A549 (cell line): Measurements from ENCODE around the gene TRAM1L1. TPM values are rescaled to one million over a fixed set of nuclear protein-coding genes. Genes with fewer than 3 reads are reported as not detected.

Experiments
- ATAC-seq, 2 experiments: fragments of 200-7000 bp in 1 of 2; fragments of >200 bp in 1 of 2; cut with Nextera tagmentation in 1 of 2; cut with Tn5 transposase in 1 of 2; 3 replicates each; pipeline versions ENCODE4 v1.8.0 to v1.9.1; 2018 to 2020; ENCODE audit warnings: mild to moderate bottlenecking in 1 of 2, moderate library complexity in 1 of 2
- CTCF ChIA-PET: fragments of 300-600 bp; sonication (Branson Sonifier 250); formaldehyde crosslinking; extraction: SDS; loops from one replicate; lab custom pipeline; 2021; ENCODE audit warnings: antibody characterized with exemption, inconsistent platforms; lab: Yijun Ruan, JAX
- POLR2A ChIA-PET: fragments of 350-600 bp; formaldehyde crosslinking; extraction: SDS; loops from one replicate; lab custom pipeline; 2021; ENCODE audit warnings: antibody characterized with exemption, inconsistent platforms; lab: Yijun Ruan, JAX
- DNase-seq, 2 experiments: peaks; one replicate each; pipeline versions ENCODE4 v3.0.0 to v3.0.0-alpha.2; 2011 to 2016; ENCODE audit warnings: low read depth in 1 of 2, low spot score in 1 of 2
- FAIRE-seq: peaks from 2 replicates; lab custom pipeline; 2011; peaks lifted over from hg19 to GRCh38; lab: Jason Lieb, UNC
- H3K27ac ChIP-seq, 2 experiments: fragments of >200 bp; sonication (Bioruptor Twin); formaldehyde crosslinking; 3 replicates each; pipeline ENCODE4 v1.5.1; 2016 to 2017
- H3K4me1 ChIP-seq: fragments of >200 bp; sonication (Bioruptor Twin); formaldehyde crosslinking; 3 replicates; pipeline ENCODE4 v1.6.1; 2016
- H3K4me2 ChIP-seq: fragments of >200 bp; sonication (Bioruptor Twin); formaldehyde crosslinking; 3 replicates; pipeline ENCODE4 v1.6.1; 2016
- H3K4me3 ChIP-seq: fragments of >200 bp; sonication (Bioruptor Twin); formaldehyde crosslinking; 3 replicates; pipeline ENCODE4 v1.5.1; 2016
- H3K9me3 ChIP-seq: fragments of >200 bp; sonication (Bioruptor Twin); formaldehyde crosslinking; 3 replicates; pipeline ENCODE4 v1.6.1; 2016
- ATOH8 ChIP-seq: fragments of 250-450 bp; sonication (Bioruptor Pico); IDR thresholded peaks from 2 replicates; pipeline ENCODE4 v1.5.0; 2020; ENCODE audit warnings: low read depth, mild to moderate bottlenecking, moderate library complexity
- BHLHE40 ChIP-seq: IDR thresholded peaks from 2 replicates; pipeline ENCODE4 v1.6.1; 2012; ENCODE audit warnings: low read depth, low read length, inconsistent platforms
- CBX2 ChIP-seq: fragments of 200-600 bp; sonication (generic); IDR thresholded peaks from 2 replicates; pipeline ENCODE4 v1.6.1; 2016; ENCODE audit warnings: low read depth, mild to moderate bottlenecking, borderline replicate concordance
- E2F6 ChIP-seq: IDR thresholded peaks from 2 replicates; pipeline ENCODE4 v1.6.1; 2012; ENCODE audit warnings: low read depth, borderline replicate concordance
- ELK1 ChIP-seq: fragments of 150-350 bp; IDR thresholded peaks from 2 replicates; pipeline ENCODE4 v1.6.1; 2014; ENCODE audit warnings: low read depth, mild to moderate bottlenecking, low read length
- EP300 ChIP-seq, 2 experiments: fragments of >200 bp; sonication (Bioruptor Twin); formaldehyde crosslinking; IDR thresholded peaks; 2 replicates in 1 of 2; 3 replicates in 1 of 2; pipeline ENCODE4 v1.6.1; 2016 to 2017
- FOSB ChIP-seq: fragments of 250-450 bp; sonication (Bioruptor Pico); IDR thresholded peaks from 2 replicates; pipeline ENCODE4 v1.5.0; 2020; ENCODE audit warnings: mild to moderate bottlenecking, moderate library complexity
- FOXS1 ChIP-seq: fragments of 250-450 bp; sonication (Bioruptor Pico); IDR thresholded peaks from 2 replicates; pipeline ENCODE4 v1.5.0; 2020; ENCODE audit warnings: mild to moderate bottlenecking, moderate library complexity
- GATA3 ChIP-seq: IDR thresholded peaks from 2 replicates; pipeline ENCODE4 v1.6.1; 2012; ENCODE audit warnings: borderline replicate concordance
- HDAC2 ChIP-seq: fragments of 200-600 bp; sonication (generic); IDR thresholded peaks from 2 replicates; pipeline ENCODE4 v1.6.1; 2016
- HMGXB4 ChIP-seq: fragments of 250-450 bp; sonication (Bioruptor Pico); IDR thresholded peaks from 2 replicates; pipeline ENCODE4 v1.5.0; 2021; ENCODE audit warnings: mild to moderate bottlenecking, moderate library complexity, borderline replicate concordance
- HOXA7 ChIP-seq: fragments of 250-450 bp; sonication (Bioruptor Pico); IDR thresholded peaks from 2 replicates; pipeline ENCODE4 v1.5.0; 2020; ENCODE audit warnings: mild to moderate bottlenecking, moderate library complexity
- HOXB13 ChIP-seq: fragments of 250-450 bp; sonication (Bioruptor Pico); IDR thresholded peaks from 2 replicates; pipeline ENCODE4 v1.5.0; 2020; ENCODE audit warnings: low read depth, mild to moderate bottlenecking, moderate library complexity
- HOXB5 ChIP-seq: fragments of 250-450 bp; sonication (Bioruptor Pico); IDR thresholded peaks from 2 replicates; pipeline ENCODE4 v1.5.0; 2020; ENCODE audit warnings: mild to moderate bottlenecking, moderate library complexity
- JUNB ChIP-seq: fragments of >200 bp; sonication (Bioruptor Twin); formaldehyde crosslinking; IDR thresholded peaks from 2 replicates; pipeline ENCODE4 v1.6.1; 2016
- KDM1A ChIP-seq: fragments of 200-600 bp; sonication (generic); IDR thresholded peaks from 2 replicates; pipeline ENCODE4 v1.6.1; 2016; ENCODE audit warnings: low read depth, mild to moderate bottlenecking
- MAZ ChIP-seq: fragments of 150-350 bp; IDR thresholded peaks from 2 replicates; pipeline ENCODE4 v1.6.1; 2014; ENCODE audit warnings: antibody characterized with exemption, low read depth, low read length, borderline replicate concordance
- PHF8 ChIP-seq: fragments of 200-600 bp; sonication (generic); IDR thresholded peaks from 2 replicates; pipeline ENCODE4 v1.6.1; 2016; ENCODE audit warnings: low read depth, mild to moderate bottlenecking, antibody characterized with exemption, moderate library complexity, borderline replicate concordance
- POLR2AphosphoS2 ChIP-seq: conservative IDR thresholded peaks from 2 replicates; pipeline ENCODE4 v1.6.1; 2012; ENCODE audit warnings: low read length, improper control_type of control experiment, inconsistent platforms
- RCOR1 ChIP-seq: fragments of 150-350 bp; IDR thresholded peaks from 2 replicates; pipeline ENCODE4 v1.6.1; 2014; ENCODE audit warnings: antibody characterized with exemption, low read length, low read depth
- SREBF2 ChIP-seq: fragments of 450-650 bp; IDR thresholded peaks from 2 replicates; pipeline ENCODE4 v1.6.1; 2014; ENCODE audit warnings: mild to moderate bottlenecking, moderate library complexity
- TP53 ChIP-seq: fragments of 250-450 bp; sonication (Bioruptor Pico); IDR thresholded peaks from 2 replicates; pipeline ENCODE4 v1.5.0; 2021; ENCODE audit warnings: mild to moderate bottlenecking, moderate library complexity
- USF2 ChIP-seq: fragments of 450-650 bp; IDR thresholded peaks from 2 replicates; pipeline ENCODE4 v1.6.1; 2014; ENCODE audit warnings: antibody characterized with exemption
- ZC3H11A ChIP-seq: fragments of 450-650 bp; IDR thresholded peaks from 2 replicates; pipeline ENCODE4 v1.6.1; 2014; ENCODE audit warnings: antibody characterized with exemption, mild to moderate bottlenecking
- ZFP36 ChIP-seq: fragments of 450-650 bp; IDR thresholded peaks from 2 replicates; pipeline ENCODE4 v1.6.1; 2014; ENCODE audit warnings: borderline replicate concordance; ENCODE audit not compliant: partially characterized antibody
- ZSCAN20 ChIP-seq: fragments of 250-450 bp; sonication (Bioruptor Pico); IDR thresholded peaks from 2 replicates; pipeline ENCODE4 v1.8.0; 2022; ENCODE audit warnings: mild to moderate bottlenecking, moderate library complexity
- WGBS: methylation state at CpG from one replicate; pipeline ENCODE4 v1.1.6; 2017; ENCODE audit errors: missing lambda C conversion rate; 5-methylcytosine and 5-hydroxymethylcytosine counted together
- polyA plus RNA-seq, 4 experiments: library from polyadenylated mRNA; depleted of rRNA in 3 of 4; stranded (reverse); fragments of >200 nt; fragmentation: RNase III in 1 of 4; extraction: RNeasy Plus Mini Kit Qiagen cat#74134 plus additional on column Dnase treatment in 1 of 4; gene quantifications; 2 replicates in 3 of 4; 3 replicates in 1 of 4; pipeline ENCODE4 v1.2.3, GENCODE V29; 2011 to 2017

The TRAM1L1 gene
- polyA plus RNA-seq, 2 of the 4 experiments (the other 2 are of a cell fraction) = 0.72 to 1.7 TPM

GRCh38 chr4:117096462-117096861, 11.1 kb upstream of the TRAM1L1 start:
- H3K4me1 ChIP-seq = no peaks in the 10 kb centered on the region
- no peak overlapping the region for H3K4me3 ChIP-seq
- CTCF ChIA-PET = no interaction called here
- ATAC-seq = no peak
- POLR2A ChIA-PET = no interaction called here
- FAIRE-seq = no peak
- WGBS = 27% methylated on average over 5 of the region's 5 CpGs
- no peaks in the 10 kb centered on the region for H3K9me3 ChIP-seq
- no peak for DNase-seq
- H3K27ac ChIP-seq = no peak overlapping the region
- TF ChIP-seq EP300 (IDR thresholded peaks at IDR 0.05) (no peak), HOXA7 (CRISPR knock-in tag) (no peak), ELK1 (no peak), RCOR1 (no peak), JUNB (no peak), TP53 (CRISPR knock-in tag) (no peak), POLR2AphosphoS2 (no peak), CBX2 (no peak)
- H3K4me2 ChIP-seq = no peak overlapping the region

- ChIA-PET POLR2A (no interaction called here), CTCF (no interaction called here)
- FAIRE-seq = no peak
- no peak overlapping the region for H3K4me2 ChIP-seq
- H3K9me3 ChIP-seq = no peaks in the 10 kb centered on the region
- TF ChIP-seq RCOR1 (no peak), ZSCAN20 (no peak), USF2 (no peak), BHLHE40 (no peak), SREBF2 (no peak), FOXS1 (no peak), HMGXB4 (no peak), HDAC2 (no peak), HOXB5 (no peak), FOSB (CRISPR knock-in tag) (no peak)
- DNase-seq = no peak
- H3K27ac ChIP-seq = no peak overlapping the region
- H3K4me1 ChIP-seq = no peaks in the 10 kb centered on the region
- H3K4me3 ChIP-seq = no peak overlapping the region
- no peak for ATAC-seq
These were observed 8.2 kb upstream of the TRAM1L1 start for GRCh38 chr4:117093571-117093970.

- no peak for FAIRE-seq
- CTCF ChIA-PET = no interaction called here
- ATAC-seq = no peak
- no peak for TF ChIP-seq ZSCAN20
- TF ChIP-seq MAZ = no peak
- no peak for TF ChIP-seq GATA3
- no peak for TF ChIP-seq ZFP36
- no peak for TF ChIP-seq USF2
- TF ChIP-seq RCOR1 = no peak
- TF ChIP-seq E2F6 = no peak
- TF ChIP-seq ATOH8 (CRISPR knock-in tag) = no peak
- TF ChIP-seq KDM1A = no peak
- no peak for TF ChIP-seq HOXB13 (CRISPR knock-in tag)
- TF ChIP-seq PHF8 = no peak
- no peak for TF ChIP-seq TP53 (CRISPR knock-in tag)
- no peak for TF ChIP-seq ZC3H11A
- TF ChIP-seq HMGXB4 = no peak
These were observed 7.6 kb downstream of the TRAM1L1 start for GRCh38 chr4:117077760-117078159.

More at GRCh38 chr4:117077760-117078159, 7.6 kb downstream of the TRAM1L1 start:
- Histone ChIP-seq H3K4me3 (no peak overlapping the region), H3K4me2 (no peak overlapping the region), H3K4me1 (no peaks in the 10 kb centered on the region), H3K9me3 (no peaks in the 10 kb centered on the region), H3K27ac (no peak overlapping the region)
- WGBS = 2% methylated on average over 2 of the region's 2 CpGs
- POLR2A ChIA-PET = no interaction called here
- DNase-seq = no peak
